Activated naive CD8-positive, alpha-beta T cell treated with anti-CD3 and anti-CD28 coated beads, Interleukin-2, amount 10 ng/mL, durations not matched to agents 7 days and 5 days (primary cell): ENCODE measurements around the gene ZNF888. TPM values are rescaled to one million over a fixed set of nuclear protein-coding genes. Genes with fewer than 3 reads are reported as not detected.
"Not testable (repeated sequence)": the region's sequence is repeated elsewhere in the genome, so short reads cannot be mapped to it uniquely, and the experiment has no call there.

Source experiments
- ATAC-seq: fragments of 150-1000 bp; cut with Tn5 transposase; one replicate; pipeline ENCODE4 v1.10.0; 2021; ENCODE audit warnings: low read depth, moderate library complexity
- POLR2A ChIA-PET: fragments of 350-600 bp; sonication (Branson Sonifier 250); formaldehyde crosslinking; loops from one replicate; lab custom pipeline; 2021; ENCODE audit warnings: antibody characterized with exemption; lab: Charles Lee
- DNase-seq: peaks from one replicate; pipeline ENCODE4 v3.0.0; 2021
- H3K27ac Mint-ChIP-seq: one replicate; pipeline ENCODE4 v1.8.0; 2022; ENCODE audit warnings: mild to moderate bottlenecking, mixed read lengths
- H3K27me3 Mint-ChIP-seq: one replicate; pipeline ENCODE4 v1.8.0; 2022; ENCODE audit warnings: mild to moderate bottlenecking, moderate library complexity, mixed read lengths
- H3K36me3 Mint-ChIP-seq: one replicate; pipeline ENCODE4 v1.8.0; 2021; ENCODE audit warnings: mild to moderate bottlenecking, mixed read lengths
- H3K4me1 Mint-ChIP-seq: one replicate; pipeline ENCODE4 v1.8.0; 2021; ENCODE audit warnings: mixed read lengths
- H3K4me3 Mint-ChIP-seq: one replicate; pipeline ENCODE4 v1.8.0; 2022; ENCODE audit warnings: mild to moderate bottlenecking, moderate library complexity, mixed read lengths
- H3K9me3 Mint-ChIP-seq: one replicate; pipeline ENCODE4 v1.8.0; 2021; ENCODE audit warnings: mixed read lengths
- total RNA-seq, 2 experiments: library from RNA; stranded (reverse); gene quantifications; one replicate each; pipeline ENCODE4 v1.2.3, GENCODE V29; 2021

The ZNF888 gene
- total RNA-seq, 2 experiments from 2014 or later, result 9.8 to 10.4 TPM

DNA sequence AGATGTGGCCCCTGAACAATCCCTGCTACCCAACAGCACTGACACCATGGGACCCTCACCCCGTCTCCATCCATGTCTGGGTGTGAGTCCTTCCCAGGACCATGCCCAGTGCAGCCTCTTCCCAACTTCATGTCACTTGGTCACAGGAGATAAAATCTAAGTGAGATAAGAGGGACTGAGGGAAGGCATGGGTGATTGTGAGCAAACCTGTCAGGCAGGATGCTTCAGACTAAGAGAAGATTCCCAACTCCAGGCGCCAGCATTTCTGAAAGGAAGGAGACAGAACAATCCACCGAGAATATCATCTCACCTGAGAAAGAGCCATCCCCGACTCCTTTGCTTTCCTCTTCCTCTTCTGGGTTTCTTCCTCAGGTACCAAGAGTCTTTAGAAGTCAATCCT lies 33.3 kb downstream of the ZNF888 start:
- Mint-ChIP-seq H3K9me3 (peaks cover 18% of the 10 kb centered on the region), H3K36me3 (peaks cover 81% of the 10 kb centered on the region), H3K4me3 (no peak overlapping the region), H3K27me3 (no peaks in the 10 kb centered on the region), H3K27ac (no peak overlapping the region), H3K4me1 (peaks cover 3% of the 10 kb centered on the region)
- POLR2A ChIA-PET, result no interaction called here
- DNase-seq, result no peak
- ATAC-seq, result no peak

DNA sequence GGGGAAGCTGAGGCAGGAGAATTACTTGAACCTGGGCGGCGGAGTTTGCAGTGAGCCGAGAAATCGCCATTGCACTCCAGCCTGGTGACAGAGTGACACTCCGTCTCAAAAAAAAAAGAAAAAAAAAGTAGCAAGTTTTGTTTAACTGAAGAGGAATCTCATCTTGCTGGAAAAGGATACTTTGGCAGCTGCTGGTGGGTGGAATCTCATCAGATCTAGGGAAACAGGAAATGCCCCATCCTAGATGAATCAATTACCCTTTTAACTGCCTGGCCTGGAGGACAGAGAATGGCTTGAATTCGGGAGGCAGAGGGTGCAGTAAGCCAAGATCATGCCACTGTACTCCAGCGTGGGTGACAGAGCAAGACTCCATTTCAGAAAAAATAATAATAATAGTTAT lies 34.2 kb downstream of the ZNF888 start:
- Mint-ChIP-seq H3K4me1 (peaks cover 3% of the 10 kb centered on the region), H3K9me3 (peaks cover 18% of the 10 kb centered on the region), H3K27me3 (no peaks in the 10 kb centered on the region), H3K36me3 (peaks cover 81% of the 10 kb centered on the region), H3K27ac (no peak overlapping the region), H3K4me3 (no peak overlapping the region)
- no peak for DNase-seq
- POLR2A ChIA-PET, result no interaction called here
- ATAC-seq, result no peak

DNA sequence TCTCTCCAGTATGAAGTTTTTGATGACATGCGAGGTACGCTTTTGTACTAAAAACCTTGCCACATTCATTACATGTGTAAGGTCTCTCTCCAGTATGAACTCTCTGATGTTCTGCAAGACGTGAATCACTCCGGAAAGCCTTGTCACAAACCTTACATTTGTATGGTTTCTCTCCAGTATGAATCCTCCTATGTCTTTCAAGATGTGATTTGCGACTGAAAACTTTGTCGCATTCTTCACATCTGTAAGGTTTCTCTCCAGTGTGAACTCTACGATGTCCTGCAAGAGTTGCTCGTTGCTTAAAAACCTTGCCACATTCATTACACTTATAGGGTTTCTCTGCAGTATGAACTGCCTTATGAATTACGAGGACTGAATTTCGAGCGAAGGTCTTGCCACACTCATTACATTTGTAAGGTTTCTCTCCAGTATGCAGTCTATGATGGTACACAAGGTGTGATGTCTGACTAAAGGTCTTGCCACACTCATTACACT lies 42.3 kb downstream of the ZNF888 start:
- peaks cover 42% of the 10 kb centered on the region for H3K9me3 Mint-ChIP-seq
- DNase-seq, result no peak

DNA sequence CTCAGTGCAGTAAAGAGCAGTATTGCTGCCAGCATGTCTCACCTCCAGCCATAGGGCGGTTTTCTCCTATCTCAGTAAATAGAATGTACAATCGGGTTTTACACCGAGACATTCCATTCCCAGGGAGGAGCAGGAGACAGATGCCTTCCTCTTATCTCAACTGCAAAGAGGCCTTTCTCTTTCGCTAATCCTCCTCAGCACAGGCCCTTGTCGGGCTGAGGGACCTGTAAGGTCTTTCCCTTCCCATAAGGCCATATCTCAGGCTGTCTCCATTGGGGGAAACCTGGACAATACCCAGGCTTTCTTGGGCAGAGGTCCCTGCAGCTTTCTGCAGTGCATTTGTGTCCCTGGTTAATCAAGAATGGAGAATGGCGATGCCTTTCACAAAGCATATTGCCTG lies 50.2 kb downstream of the ZNF888 start:
- DNase-seq, H3K27ac Mint-ChIP-seq, POLR2A ChIA-PET, H3K27me3 Mint-ChIP-seq, H3K4me1 Mint-ChIP-seq, ATAC-seq, H3K4me3 Mint-ChIP-seq: not testable (repeated sequence)
- Mint-ChIP-seq H3K9me3 (peaks cover 40% of the 10 kb centered on the region), H3K36me3 (peaks cover 11% of the 10 kb centered on the region)

More for the DNA sequence above, 42.3 kb downstream of the ZNF888 start:
- H3K4me1 Mint-ChIP-seq, result no peaks in the 10 kb centered on the region
- no peaks in the 10 kb centered on the region for H3K27me3 Mint-ChIP-seq
- POLR2A ChIA-PET, result no interaction called here
- no peak overlapping the region for H3K4me3 Mint-ChIP-seq
- peaks cover 75% of the 10 kb centered on the region for H3K36me3 Mint-ChIP-seq
- no peak for ATAC-seq
- no peak overlapping the region for H3K27ac Mint-ChIP-seq

DNA sequence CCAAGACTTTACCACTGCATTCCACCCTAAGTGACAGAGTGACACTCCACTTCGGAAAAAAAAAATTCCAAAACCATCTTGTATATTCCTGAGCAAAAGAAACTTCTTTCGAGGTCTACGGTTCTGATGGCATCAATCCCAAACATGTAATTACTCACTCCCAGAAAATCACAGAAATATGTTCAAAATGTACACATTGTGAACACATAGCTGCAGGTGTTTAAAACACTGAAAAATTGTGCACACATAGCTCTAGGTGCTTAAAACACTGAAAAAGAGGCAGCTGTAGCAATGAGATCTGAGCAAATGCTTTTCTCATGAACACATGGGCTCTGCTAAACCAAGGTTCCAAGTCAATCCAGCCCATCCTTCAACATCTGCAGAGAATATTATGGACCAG lies 51.8 kb downstream of the ZNF888 start:
- H3K36me3 Mint-ChIP-seq, result peaks cover 8% of the 10 kb centered on the region
- H3K27ac Mint-ChIP-seq, result no peak overlapping the region
- H3K4me1 Mint-ChIP-seq, result no peaks in the 10 kb centered on the region
- DNase-seq (no peak), ATAC-seq (no peak)
- peaks cover 35% of the 10 kb centered on the region for H3K9me3 Mint-ChIP-seq
- H3K4me3 Mint-ChIP-seq, result no peak overlapping the region
- H3K27me3 Mint-ChIP-seq, result no peaks in the 10 kb centered on the region
- POLR2A ChIA-PET, result no interaction called here

DNA sequence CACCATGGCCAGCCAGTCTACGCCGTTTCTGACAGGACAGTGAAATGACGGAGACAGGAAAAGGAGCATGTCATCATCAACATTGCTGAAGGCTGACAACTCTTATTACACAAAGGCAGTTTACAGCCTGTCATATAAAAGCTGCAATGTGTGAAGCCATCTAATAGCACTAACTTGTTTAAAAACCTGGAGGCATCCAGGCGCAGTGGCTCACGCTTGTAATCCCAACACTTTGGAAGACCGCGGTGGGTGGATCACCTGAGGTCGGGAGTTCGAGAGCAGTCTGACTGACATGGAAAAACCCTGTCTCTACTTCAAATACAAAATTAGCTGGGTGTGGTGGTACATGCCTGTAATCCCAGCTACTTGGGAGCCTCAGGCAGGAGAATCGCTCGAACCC lies 55.2 kb downstream of the ZNF888 start:
- ATAC-seq, H3K4me1 Mint-ChIP-seq, H3K27ac Mint-ChIP-seq, DNase-seq, H3K4me3 Mint-ChIP-seq, POLR2A ChIA-PET, H3K27me3 Mint-ChIP-seq, H3K36me3 Mint-ChIP-seq: not testable (repeated sequence)
- H3K9me3 Mint-ChIP-seq, result peaks cover 27% of the 10 kb centered on the region

DNA sequence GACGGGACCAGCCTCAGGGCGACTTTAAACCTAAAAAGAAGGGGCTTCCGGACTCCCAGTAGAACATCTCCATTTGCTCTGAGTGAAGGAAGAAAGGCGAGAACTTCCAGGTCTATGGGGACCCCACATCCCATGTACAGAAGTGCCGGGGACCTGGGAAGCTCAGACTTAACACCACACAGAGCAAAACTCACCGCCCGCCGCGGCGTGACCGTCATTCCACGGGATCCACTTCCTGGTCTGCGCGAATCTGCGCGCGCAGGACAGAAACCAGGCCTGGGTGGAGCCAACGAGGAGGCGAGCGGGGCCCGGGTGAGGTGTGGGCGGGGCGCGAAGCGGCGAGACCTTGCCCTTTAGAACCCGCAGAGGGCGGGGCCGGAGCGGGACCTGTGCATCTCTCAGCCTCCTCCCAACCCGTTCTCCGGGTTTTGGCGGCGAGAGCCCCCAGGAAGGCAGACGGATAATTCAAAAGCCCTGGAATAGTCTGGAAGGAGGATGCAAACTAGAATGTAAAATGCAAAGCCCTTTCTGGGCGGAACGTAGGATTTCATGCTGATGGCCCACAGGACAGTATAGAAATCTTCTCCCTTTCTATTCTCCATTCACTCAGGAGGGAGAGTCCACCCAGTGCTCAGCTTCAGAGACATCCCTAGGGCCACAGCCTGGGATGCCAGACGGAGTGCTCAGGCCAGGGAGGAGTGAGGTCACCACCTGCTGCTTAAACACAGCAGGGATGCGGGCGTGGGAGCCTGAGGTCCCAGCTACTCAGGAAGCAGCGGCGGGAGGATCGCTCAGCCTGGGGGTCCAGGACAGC lies 65.6 kb downstream of the ZNF888 start, which contains the start of gene ZNF468:
TSS of gene ZNF468 (minus strand) at position 242 of the 814 bp plus-strand sequence. CDS start 3,347 bp downstream, outside the sequence.
- H3K9me3 Mint-ChIP-seq, result peaks cover 27% of the 10 kb centered on the region
- H3K27me3 Mint-ChIP-seq, H3K4me1 Mint-ChIP-seq: not testable (repeated sequence)
- peak; percentile 98 for ATAC-seq
- peaks cover 32% of the 10 kb centered on the region for H3K36me3 Mint-ChIP-seq
- POLR2A ChIA-PET, result interaction anchor here (0.5 to 0.7 kb wide), 2 partner anchors 67 to 300 kb away, joined by 3 read pairs; no protein-coding TSS in a partner anchor
- peak within 1 kb of the TSS; percentile 98 for H3K4me3 Mint-ChIP-seq
- H3K27ac Mint-ChIP-seq, result peak within 1 kb of the TSS; percentile 83
- peak; percentile 77 for DNase-seq

DNA sequence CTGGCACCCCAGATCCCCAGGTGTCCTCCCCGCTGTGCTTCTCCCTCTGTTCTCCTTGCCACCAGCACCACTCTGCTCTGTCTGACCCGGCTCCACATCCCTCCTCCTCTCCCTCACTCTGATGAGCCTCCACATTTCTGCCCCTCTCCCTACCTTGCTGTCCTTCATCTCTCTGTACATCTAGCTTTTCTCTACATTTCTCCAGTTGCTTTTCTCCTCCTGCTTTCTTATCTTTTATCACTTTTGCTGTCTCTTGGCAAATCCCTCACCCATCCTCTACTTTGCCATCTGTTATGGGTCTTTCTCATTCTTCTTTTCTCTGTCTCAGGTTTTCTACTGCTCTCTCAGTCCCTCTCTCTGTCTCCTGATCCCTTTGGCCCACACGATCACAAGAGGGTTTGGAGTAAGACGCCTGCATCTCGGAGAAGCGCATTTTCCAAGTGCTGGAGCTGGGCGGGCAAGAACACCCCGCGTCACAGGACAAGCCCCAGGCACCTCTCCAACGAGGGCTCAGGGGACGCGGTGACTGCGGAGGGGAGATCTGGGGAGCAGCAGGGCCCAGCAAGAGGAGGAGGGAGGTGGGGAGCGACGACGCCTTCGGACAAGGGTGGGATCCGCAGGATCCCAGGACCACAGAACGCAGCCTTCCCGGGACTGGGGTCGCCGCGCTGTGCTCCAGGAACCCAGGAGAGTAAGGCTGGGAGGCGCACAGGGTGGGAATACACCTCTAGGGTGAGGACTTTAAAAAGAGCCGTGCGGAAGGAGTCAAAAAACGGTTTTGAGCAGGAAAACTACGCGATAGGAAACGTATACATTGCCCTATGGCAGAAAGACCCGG lies 66.5 kb downstream of the ZNF888 start:
- peak overlapping the region; percentile 98 for H3K4me3 Mint-ChIP-seq

More for the DNA sequence above, 66.5 kb downstream of the ZNF888 start:
- H3K27me3 Mint-ChIP-seq, H3K4me1 Mint-ChIP-seq, POLR2A ChIA-PET, DNase-seq: not testable (repeated sequence)
- H3K9me3 Mint-ChIP-seq, result peaks cover 21% of the 10 kb centered on the region
- ATAC-seq, result peak; percentile 3
- H3K27ac Mint-ChIP-seq, result peak overlapping the region; percentile 83
- peaks cover 36% of the 10 kb centered on the region for H3K36me3 Mint-ChIP-seq

Other genes starting within 250 kb of the ZNF888 start
- gene ZNF611, start 188.4 kb downstream of the ZNF888 start, total RNA-seq, result 10 to 100 TPM; 39.4 to 41.7 TPM
- 10 to 100 TPM; 44.3 to 47.3 TPM for gene ZNF600, start 136.6 kb downstream of the ZNF888 start, total RNA-seq
- gene ZNF28, start 101.8 kb downstream of the ZNF888 start, total RNA-seq, result 10 to 100 TPM; 24.2 to 27.4 TPM
- gene ZNF468, start 65.8 kb downstream of the ZNF888 start, total RNA-seq, result 10 to 100 TPM; 23.8 to 24.2 TPM
- gene ZNF320, start 25.8 kb downstream of the ZNF888 start, total RNA-seq, result 10 to 100 TPM; 13.0 to 13.3 TPM
- gene ZNF816, start 39.5 kb upstream of the ZNF888 start, total RNA-seq, result 10 to 100 TPM; 17.8 to 19.7 TPM
- not detected for gene ERVV-1, start 90.5 kb upstream of the ZNF888 start, total RNA-seq
- not detected for gene ERVV-2, start 121.3 kb upstream of the ZNF888 start, total RNA-seq
- 10 to 100 TPM; 52.2 to 53.2 TPM for gene ZNF160, start 180.0 kb upstream of the ZNF888 start, total RNA-seq
- gene ZNF415, start 209.5 kb upstream of the ZNF888 start, total RNA-seq, result 1 to 10 TPM in 1 of 2 experiments, under 1 TPM in 1; 0.72 to 1.5 TPM
- gene ZNF347, start 235.6 kb upstream of the ZNF888 start, total RNA-seq, result 10 to 100 TPM; 17.6 to 17.7 TPM